Activated CD4-positive, alpha-beta T cell treated with anti-CD3 and anti-CD28 coated beads for 24 hours (primary cell): ENCODE results near the gene PLA2G2A.
"Not testable (repeated sequence)": the region's sequence is repeated elsewhere in the genome, so short reads cannot be mapped to it uniquely, and the experiment has no call there.

ENCODE experiments used
- DNase-seq, 2 donors: peaks; one replicate each; pipeline ENCODE4 v3.0.0-alpha.2; 2020; ENCODE audit warnings: low read depth in 2 of 2

The PLA2G2A gene, protein sequence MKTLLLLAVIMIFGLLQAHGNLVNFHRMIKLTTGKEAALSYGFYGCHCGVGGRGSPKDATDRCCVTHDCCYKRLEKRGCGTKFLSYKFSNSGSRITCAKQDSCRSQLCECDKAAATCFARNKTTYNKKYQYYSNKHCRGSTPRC

GRCh38 chr1:19979494-19979977 is at the start of gene PLA2G2A:
PLA2G2A (minus strand) TSS chr1:19979618; CDS start chr1:19978773, 845 bp downstream.
- DNase-seq, result no peak

GRCh38 chr1:20028726-20029125 is 49.3 kb upstream of the PLA2G2A start:
- no peak for DNase-seq

DNA sequence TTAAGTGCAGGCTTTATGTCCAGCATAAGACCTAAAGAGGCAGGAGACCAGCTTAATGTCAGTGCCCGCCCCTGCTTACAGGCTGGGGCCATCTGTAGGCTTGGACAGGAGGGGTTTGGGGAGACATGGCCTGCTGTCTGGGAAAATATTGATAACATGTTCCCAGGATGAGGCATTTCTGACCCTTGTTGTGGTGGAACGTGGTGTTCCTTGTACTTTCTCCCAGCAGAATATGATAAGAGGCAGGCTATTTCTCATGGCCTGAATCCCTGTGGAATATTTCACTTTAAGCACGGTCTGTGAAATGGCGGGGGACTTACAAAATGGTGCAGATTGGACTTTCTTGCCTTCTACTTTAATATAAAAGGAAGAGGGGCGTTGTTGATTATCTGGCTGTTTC is 48.7 kb upstream of the PLA2G2A start:
- DNase-seq, result no peak

GRCh38 chr1:20017741-20018140 is 38.3 kb upstream of the PLA2G2A start:
- DNase-seq, result no peak

GRCh38 chr1:20014153-20014552 is 34.7 kb upstream of the PLA2G2A start:
- no peak for DNase-seq

- no peak for DNase-seq
These were observed 30.6 kb upstream of the PLA2G2A start for GRCh38 chr1:20010016-20010415.

DNA sequence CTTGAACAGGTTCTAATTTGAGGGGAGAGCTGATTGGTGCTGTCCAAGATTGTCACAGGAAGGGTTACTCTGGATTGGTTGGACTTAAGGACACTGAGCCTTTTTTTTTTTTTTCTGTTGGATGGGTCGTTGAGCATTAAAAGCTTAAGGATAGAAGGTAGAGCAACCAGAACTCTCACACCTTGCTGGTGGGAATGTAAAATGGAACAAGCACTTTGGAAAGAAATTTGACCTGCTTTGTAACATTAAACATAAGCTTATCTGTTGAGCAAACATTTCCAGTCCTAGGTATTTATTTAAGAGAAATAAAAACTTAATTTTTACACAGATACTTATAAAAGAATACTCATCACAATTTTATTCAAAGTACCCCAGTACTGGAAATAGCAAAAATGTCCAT is 29.8 kb upstream of the PLA2G2A start:
- DNase-seq, result no peak

GRCh38 chr1:20008391-20008841 is 29.0 kb upstream of the PLA2G2A start:
- no peak for DNase-seq

DNA sequence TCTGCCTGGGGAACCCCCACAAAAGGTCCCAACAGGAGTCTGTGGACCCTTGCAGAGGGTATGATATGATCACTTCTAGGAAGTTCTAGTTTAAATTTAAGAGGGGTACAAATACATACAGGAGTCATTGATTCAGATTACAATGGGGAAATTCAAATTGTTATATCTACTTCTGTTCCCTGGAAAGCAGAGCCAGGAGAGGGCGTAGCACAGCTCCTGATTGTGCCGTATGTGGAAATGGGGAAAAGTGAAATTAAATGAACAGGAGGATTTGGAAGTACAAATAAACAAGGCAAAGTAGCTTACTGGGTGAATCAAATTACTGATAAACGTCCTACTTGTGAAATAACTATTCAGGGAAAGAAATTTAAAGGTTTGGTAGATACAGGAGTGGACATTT is 19.4 kb upstream of the PLA2G2A start:
- DNase-seq, result not testable (repeated sequence)

- no peak for DNase-seq
These were observed 11.3 kb upstream of the PLA2G2A start for GRCh38 chr1:19990689-19991088.

DNA sequence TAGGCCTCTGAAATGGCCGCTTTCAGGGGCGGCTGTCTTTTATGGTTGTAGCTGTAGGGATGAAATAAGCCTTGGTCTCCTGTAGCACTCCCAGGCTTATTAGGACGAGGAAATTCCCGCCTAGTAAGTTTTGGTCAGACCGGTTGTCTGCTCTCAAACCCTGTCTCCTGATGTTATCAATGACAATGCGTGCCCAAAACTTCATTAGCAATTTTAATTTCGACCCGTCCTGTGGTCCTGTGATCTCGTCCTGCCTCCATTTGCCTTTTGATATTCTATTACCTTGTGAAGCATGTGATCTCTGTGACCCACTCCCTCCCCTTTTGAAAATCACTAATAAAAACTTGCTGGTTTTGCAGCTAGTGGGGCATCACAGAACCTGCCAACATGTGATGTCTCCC is 10.8 kb upstream of the PLA2G2A start:
- DNase-seq, result not testable (repeated sequence)

- DNase-seq, result no peak
These were observed 9.0 kb upstream of the PLA2G2A start for GRCh38 chr1:19988267-19989006.

DNA sequence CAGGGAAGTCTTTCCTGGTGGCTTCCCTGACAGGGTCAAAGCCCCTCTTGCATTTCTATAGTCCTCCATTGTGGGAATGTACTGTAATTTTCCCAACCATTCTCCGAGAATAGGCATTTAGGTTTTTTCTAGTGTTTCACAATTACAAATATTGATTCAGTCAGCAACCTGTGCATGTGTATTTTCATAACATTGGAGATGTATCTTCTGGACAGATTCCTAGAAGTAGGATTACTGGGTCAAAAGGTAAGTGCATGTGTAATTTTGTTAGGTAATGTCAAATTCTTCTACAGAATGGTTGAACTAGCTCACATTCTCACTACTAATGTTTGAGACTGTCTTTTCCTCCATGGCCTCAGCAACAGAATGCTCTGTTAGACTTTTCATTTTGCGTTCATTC is 8.3 kb upstream of the PLA2G2A start:
- no peak for DNase-seq

- DNase-seq, result not testable (repeated sequence)
These were observed 5.1 kb upstream of the PLA2G2A start for GRCh38 chr1:19984409-19985016.

- DNase-seq, result no peak
These were observed 2.3 kb upstream of the PLA2G2A start for GRCh38 chr1:19981507-19982312.

DNA sequence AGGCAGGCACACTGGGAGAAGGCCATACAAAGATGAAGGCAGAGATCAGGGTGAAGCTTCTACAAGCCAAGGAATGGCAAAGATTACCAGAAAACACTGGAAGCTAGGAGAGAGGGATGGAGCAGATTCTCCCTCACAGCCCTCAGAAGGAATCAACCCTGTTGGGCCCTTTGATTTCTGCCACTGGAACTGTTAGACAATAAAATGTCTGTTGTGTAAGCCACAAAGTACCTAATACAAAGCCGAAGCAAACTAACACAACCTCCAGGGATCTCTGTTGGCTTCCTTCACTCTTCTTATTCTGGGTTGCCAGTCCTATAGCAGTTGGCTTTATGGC is 1.7 kb upstream of the PLA2G2A start:
- no peak for DNase-seq

GRCh38 chr1:19980314-19980713 is 896 bp upstream of the PLA2G2A start:
- no peak for DNase-seq

GRCh38 chr1:19978143-19978542 is 1.3 kb downstream of the PLA2G2A start:
- no peak for DNase-seq

GRCh38 chr1:19976317-19977003 is 3.0 kb downstream of the PLA2G2A start:
- DNase-seq, result no peak

DNA sequence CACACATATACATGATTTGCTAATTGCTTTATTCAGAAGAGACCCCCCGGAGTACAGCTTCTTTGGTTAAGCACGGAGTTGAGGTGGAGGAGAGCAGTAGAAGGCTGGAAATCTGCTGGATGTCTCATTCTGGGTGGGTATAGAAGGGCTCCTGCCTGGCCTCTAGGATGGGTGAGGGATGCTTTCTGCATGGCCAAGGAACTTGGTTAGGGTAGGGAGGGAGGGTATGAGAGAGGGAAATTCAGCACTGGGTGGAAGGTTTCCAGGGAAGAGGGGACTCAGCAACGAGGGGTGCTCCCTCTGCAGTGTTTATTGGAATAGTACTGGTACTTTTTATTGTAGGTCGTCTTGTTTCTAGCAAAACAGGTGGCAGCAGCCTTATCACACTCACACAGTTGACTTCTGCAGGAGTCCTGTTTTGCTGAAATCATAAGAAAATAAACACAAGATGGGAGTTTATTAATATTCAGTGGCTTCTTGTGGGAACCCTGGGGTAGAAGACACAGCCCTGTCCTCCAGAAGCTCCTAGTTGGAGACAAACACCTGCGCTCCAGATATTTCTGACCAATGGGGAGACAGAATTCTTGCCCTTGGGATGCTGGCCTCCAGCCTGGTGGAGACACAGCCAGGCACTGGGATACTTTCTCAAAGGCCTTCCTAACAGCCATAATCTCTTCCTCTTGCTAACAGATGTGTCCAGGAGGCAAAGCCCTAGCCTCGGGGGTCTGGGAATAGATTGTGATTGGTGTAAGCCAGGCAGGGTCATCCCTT is 3.8 kb downstream of the PLA2G2A start:
- DNase-seq, result no peak
